Measurements from ENCODE around the gene NOP56.
"Not testable (repeated sequence)": the region's sequence is repeated elsewhere in the genome, so short reads cannot be mapped to it uniquely, and the experiment has no call there.

Gene NOP56

DNA sequence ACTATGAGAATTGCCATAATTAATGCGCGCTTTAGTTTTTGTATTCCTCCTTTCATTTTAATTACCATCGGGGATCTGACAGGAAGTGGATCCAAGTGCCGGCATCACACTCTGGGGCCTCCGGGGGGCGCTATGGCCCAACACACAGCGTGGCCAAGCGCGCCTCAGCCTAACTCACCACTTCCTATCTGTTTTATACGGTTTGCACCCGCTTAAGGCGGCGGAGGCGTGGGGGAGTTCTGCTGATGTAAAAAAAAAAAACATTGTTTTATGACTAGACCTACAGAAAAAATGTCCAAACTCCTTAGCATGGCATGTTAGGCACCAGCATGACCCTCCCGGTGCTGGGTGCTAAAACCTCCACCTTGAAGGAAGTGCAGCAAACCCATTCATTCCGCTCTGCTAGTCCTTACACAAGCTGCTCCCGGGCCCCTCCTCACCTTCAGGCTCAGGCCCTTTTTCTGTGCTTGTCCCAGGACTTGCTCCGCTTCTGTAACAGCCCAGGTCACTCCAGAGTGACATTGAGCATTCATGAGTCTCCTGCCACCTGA, 35.7 kb downstream of the NOP56 start:
- DNase-seq: peak; percentile 86 to 88

DNA sequence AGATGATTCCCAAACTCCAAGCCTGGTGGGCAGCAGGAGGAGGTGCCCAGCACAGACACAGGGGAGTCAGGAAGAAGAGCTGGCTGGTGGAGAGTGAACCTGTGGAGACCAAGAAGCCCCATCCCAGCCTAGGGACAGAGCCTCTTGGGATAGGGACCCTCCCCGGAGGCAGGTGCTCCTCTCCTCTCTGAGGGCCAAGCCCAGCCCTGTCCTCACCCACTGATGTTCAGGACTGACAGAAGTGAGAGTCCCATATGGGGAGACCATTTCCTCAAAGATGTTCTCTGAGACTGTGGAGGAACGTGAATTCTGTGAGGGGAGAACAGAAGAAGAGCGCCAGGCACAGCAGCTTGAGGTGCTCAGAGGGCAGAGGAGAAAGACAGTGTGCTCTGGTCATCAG, 37.8 kb downstream of the NOP56 start:
- DNase-seq: no peak

DNA sequence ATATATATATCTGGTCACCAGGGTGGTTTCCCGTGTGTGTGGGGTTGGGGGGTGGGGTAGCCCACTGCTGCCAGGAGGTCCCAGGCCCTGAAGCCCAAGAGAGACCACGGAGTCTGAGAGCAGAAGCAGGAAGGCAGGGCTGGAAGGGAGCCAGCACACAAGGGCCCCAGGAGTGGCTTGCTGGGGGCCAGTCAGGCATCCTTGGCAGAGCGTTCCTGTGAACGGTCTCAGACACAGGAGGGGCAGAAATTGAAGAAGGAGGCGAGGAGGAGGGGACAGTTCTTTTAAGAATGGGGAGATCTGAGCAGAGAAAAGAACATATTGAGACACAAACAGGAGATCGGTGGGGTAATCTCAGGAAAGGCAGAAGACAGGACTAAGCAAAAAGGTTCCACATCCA, 38.3 kb downstream of the NOP56 start:
- no peak for DNase-seq

DNA sequence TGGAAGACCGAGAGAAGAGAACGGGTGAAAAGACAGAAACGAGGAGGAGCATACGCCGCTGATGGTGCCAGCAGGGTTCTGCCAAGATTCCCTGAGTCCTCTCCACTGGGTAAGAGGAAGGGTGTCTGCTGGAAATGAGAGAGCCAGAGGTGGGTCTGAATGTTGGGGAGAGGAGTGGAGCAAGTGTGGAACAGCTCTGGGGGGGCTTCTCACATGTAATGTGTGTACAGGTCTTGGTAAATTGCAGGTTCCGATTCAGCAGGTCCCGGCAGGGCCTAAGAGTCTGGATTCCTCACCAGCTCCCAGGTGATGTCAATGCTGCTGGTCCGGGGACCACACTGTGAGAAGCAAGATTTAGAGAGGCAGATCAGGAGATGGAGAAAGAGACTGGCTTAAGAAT, 38.7 kb downstream of the NOP56 start:
- no peak for DNase-seq

DNA sequence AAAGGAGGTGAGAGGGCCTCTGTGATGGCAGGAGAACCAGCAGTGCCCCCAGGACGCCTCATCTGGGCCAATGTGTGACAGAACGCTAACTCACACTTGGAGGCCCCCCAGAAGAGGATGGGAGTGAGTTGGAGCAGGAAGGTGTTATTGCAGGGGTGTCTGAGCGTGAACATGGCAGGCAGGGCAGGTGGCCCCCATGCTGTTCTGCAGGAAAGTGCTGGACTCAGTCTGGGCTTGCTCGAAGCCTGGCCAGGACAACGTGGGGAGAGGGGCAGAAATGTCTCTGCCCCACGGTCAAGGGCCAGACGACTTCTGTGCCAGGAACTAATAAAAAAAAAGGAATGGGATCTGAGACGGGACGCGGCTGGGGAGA, 39.2 kb downstream of the NOP56 start:
- no peak for DNase-seq

DNA sequence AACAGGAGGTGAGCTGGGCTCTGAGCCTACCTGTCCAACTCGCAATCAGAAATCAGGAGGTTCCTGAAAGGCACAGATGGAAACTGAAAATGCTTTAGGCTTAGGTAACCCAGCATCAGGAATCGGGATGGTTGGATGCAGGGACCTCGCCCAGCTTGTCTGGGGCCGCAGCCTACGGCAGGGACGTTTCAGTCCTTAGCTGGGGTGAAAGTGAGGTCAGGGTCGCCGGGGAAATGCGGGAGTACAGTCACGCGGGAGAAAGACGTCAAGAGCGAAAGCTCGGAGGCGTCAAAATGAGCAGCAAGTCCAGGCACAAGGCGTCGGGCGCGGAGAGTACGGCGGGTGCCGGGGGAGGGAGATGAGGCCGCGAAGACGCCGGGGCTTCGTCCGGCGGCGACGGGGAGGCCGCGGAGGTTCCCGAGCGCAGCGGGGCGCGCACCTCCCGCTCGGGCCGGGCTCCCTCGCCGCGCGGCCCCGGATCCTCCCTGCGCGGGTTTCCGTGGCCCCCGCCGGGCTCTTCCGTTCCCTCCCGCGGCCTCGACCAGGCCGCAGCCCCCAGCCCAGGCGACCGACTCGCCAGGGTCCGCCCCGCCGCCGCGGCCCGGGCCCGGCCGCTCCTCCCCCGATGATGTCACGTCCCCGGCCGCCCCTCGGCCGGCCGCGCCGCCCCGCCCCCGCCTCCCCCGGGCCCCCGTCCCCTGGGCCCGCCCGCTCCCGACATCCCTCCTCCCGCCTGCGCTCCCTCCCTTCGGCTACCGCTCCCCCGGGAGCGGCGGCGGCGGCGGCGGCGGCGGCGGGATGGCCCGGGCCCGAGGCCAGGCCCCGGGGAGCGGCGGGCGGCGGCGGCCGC, 39.8 kb downstream of the NOP56 start, which contains the start of gene EBF4:
Gene EBF4 (plus strand): TSS at position 745 of the 850 bp plus-strand sequence. CDS start 866 bp downstream, outside the sequence.
- DNase-seq: no peak

DNA sequence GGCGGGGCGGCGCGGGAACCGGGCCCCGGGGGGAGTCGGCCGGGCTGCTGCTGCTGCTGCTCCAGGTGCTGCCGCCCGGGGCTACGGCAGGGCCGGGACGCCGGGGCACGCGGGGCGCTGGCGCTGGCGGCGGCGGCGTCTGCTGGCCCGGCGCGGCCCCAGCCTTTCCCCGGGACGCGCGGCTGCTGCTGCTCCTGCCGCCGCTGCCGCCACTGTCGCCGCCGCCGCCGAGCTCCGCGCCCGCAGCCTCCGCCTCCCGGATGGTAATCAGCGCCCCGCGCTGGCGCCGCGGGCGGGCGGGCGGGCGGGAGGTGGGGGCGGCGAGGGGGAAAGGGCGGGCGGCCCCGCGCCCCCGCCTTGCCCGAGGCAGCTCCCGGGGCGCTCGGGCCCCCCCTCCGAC, 40.5 kb downstream of the NOP56 start:
- no peak for DNase-seq

DNA sequence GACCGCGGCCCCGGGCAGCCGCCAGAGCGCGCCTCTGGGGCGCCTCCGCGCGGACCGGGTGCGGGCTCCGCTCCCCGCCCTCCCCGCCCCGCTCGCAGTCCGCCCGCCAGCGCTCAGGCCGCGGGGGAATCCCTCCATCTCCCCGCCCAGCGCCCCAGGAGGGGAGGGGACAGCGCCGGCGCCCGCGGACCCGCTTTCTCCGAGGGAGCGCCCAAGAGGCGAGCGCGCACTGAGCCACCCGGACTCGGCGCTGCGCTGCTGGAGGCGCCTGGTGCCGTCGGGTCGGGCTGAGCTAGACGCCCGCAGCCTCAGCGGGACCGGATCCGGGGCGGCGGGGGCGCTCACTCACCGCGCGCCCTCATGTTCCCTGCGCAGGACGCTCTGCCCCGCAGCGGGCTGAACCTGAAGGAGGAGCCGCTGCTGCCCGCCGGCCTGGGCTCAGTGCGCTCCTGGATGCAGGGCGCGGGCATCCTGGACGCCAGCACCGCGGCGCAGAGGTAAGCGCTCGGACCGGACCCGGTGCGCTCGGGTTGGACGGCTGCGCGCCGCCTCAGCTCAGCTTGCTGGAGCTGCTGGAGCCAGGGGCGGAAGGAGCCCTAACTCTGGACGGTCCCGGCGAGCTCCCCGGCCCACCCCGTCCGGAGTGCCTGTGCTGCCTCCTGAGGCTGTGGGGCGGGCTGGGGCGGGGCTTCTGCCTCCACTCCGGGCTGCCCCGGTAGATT, 41.0 kb downstream of the NOP56 start:
- DNase-seq: no peak

DNA sequence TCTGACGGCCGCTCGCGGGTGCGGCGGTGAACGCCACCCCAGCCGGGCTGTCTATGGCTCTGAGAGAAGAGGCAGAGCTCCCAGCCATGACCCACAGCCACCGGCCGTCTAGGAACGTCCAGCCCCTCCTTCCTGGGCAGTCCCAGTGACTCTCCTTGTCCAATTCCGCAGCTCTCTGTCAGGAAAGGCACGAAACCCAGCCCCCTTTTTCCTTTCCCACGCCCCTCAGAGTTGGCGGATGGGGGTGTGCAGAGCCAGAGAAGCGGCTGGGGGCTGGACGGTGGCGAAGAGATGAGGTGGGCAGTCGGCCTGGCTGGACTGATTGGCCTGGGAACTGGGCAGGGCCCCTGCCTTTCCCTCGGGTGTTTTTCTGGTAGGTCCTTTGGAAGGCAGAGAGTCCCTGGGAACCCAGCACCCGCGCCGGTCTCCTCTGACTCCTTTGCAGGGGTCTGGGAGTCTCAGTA, 41.6 kb downstream of the NOP56 start:
- DNase-seq: no peak

DNA sequence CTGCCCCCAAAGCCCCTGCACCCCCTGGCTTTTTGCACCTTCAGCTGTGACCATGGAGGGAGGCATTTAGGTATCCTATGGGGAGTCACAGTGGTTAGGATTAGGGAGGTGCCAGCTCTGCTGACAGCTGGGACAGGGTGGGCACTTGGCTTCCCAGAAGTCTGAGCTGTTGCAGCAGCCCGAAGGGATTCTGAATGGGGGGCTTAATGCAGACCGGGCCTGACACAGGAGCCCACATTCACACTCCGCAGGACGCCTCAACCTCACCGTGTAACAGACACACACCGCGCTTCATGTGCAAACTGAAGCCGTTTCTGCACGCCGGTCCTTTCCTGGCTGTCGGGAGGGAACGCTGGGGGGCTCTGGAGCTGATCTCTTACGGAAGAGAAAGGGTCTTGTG, 42.1 kb downstream of the NOP56 start:
- DNase-seq: no peak

DNA sequence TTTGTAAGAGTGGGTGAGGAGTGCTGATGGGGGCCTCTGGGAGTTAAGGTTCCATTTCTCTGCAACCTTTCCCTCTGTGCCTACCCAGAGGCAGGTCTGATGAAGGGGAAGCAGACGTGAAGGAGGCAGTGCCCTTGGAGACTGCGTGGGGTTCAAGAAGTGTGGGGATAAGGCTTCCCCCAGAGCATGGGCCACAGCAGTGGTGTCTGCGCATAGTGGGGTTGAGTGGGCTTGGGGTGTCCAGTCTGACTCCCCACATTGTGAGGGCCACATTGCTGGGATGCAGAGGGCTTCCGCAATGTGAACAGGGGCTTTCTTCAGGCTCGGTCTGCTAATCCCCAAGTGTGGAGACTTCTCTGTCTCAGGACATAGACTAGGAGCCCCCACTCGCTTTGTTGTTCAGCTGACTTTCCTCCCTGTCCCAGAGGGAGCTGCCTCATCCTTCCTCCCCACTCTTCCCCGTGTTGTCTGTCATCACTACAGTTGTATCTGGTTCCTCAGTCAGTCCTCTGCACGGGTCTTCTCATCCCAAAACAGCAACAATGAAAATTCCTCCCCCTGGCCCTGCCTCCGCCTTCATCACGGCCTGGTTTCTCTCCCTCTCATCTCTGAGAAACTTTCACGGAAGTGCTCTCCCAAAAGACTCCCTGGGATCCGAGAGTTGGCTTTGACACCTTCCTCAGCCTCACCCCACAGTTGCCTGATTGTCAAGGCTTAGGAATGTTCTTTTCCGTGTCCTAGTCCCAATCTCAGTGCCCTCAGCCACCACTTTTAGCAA, 43.0 kb downstream of the NOP56 start:
- no peak for DNase-seq

DNA sequence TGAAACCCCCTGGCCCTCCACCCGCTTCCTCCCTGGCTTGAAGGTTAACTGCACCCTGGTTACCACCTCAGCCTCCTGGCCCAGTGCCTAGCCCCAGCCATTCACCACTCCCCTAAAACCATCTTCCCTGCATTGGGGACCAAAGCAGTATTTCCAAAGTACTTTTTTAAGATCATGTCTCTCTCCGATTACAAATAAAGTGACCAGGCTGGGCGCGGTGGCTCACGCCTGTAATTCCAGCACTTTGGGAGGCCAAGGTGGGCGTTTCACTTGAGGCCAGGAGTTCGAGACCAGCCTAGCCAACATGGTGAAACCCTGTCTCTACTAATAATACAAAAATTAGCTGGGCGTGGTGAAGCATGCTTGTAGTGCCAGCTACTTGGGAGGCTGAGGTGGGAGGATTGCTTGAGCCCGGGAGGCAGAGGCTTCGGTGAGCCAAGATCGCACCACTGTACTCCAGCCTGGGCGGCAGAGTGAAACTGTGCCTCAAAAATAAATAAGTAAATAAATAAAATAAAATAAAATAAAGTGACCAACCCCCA, 43.6 kb downstream of the NOP56 start:
- not testable (repeated sequence) for DNase-seq

DNA sequence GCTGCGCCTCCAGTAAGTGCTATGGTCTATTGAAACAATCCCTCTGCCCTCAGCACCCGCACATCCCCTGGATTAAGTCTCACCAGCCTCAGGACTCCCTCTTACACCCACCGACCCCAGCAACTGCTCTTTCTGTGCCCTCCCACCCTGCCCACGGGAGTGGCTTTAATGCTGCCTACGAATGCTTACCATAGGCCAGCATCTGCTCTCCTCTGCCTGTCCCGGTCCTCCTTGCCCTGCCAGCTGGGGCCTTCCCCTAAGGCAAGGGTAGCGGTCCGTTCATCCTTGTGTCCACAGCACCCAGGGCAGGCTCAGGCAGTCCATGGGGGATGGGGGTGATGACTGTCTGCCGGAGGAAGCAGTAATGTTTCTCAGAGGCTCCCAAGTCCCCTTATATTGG, 44.2 kb downstream of the NOP56 start:
- DNase-seq: no peak

DNA sequence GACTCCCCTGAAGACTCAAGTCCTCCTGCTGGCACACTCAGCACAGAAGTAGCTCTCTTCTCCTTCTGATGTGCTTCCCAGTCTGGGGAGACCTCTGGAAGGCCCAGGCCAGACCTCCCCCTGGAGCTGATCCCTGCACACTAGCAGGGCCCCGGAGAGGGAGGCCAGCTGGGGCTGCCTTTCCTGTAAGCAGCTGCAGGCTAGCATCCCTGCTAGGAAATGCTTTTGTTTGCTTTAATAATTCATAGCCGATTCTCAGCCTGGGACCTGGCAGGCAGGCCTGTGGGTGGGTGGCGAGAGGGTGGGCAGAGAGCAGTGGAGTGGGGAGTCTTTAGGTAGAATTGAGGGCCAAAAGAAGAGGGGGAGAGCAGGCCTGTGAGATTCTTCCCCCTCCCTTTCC, 45.3 kb downstream of the NOP56 start:
- no peak for DNase-seq

DNA sequence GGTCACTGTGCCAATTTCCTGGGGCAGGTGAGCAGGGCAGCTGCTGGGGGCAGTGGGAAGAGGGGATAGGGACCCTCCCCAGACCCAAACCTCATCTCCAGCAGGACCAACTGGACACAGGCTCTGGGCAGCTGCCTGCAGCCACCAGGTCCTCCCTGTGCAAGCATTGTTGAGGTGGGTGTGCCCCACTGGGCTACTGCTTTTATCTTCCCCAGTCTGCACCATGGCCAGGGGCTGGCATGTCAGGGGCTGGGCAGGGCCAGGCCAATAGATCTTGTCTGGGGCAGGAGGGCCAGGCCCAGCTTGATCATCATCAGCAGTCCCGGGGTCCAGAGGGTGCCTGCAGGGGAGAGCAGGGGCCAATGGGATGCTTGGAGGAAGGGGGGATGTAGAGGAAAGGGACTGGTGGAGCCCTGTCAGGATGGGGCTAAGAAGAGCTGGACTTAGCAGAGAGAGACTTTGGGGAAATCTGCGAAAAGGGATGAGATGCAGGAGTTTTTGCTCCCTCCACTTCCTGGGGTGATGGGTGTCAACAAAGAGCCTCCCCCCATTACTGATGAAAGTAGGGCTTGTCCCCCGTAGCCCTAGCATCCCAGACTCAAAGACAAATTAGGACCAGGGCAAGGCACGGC, 45.9 kb downstream of the NOP56 start:
- no peak for DNase-seq

DNA sequence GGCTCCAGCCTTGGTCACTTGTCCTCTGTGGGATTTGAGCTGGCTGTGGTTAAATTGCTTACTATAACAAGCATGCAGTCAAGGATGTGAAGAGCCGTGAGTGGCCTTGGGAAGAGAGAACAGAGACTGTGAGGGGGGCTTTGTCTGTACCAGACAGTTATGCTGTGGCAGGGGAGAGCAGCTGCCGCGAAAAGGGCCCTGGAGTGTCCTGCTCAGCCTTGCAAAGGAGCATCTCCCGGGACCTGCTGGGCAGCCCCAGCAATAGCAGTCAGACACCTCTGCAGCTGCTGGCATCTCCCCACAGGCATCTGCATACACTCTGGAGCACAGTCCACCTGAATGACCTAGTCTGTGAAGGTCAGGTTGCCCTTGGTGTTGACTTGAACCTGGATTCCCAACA, 46.5 kb downstream of the NOP56 start:
- DNase-seq: no peak

DNA sequence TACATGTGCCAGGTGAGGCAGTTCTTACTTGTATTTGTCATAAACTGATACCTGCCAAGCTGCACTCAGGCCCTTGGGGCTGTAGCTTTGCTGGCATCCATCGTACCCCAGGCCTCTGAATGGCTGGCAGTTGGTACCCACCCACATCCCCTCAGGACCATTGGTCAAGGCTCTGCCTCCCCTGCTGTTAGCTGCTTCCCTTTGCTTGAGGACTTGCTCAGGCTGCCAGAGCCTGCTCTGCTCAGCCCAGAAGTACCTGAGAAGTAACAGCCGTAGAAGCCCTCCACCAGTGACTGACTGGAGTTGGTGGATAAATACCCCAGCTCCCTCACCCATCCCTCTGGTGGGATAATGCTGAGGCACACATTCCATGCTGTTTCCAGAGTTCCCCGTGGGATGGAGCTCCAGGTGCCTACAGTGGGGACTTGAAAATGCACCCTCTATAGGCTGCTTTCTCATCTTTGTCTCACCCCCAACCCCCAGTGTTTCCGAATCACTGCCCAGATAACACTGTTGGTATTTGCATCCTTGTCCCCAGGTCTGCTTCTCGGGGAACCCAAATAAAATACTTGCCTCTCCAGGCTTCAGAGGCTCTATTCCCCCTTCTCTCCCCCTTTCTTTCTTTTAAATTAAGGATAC, 47.5 kb downstream of the NOP56 start:
- DNase-seq: no peak

DNA sequence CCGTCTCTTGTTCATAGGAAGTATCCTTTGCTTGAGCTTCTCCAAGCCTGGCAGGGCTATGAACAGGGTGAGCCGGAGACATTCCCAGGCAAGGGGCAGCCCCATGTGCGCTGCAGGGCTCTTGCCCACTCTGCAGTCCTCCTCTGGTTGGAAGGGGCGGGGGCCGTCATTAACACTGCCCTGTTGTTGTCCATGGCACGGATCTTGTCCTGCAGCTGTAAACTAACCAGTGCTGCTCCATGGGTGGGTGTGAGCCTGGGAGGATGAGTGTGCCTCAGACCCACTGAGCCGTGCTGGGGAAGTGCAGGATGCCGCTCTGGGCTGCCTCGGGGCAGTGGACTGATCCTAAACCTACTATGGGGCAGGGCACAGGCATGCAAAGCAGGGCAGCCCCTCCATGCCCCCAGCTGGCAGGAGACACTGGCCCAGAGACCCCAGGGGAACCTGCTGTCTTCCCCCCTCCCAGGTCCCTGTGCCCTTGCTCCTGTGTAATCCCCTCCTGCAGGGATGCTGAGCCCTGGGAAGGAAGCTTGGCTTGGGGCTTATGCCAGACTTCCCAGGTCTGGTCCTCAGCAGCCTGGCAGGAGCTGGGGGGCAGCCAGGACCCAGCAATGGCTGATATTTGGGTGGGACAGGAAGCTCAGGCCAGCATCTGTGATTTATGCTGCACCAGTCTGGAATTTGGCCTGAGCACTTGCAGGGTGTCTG, 48.6 kb downstream of the NOP56 start:
- DNase-seq: no peak

DNA sequence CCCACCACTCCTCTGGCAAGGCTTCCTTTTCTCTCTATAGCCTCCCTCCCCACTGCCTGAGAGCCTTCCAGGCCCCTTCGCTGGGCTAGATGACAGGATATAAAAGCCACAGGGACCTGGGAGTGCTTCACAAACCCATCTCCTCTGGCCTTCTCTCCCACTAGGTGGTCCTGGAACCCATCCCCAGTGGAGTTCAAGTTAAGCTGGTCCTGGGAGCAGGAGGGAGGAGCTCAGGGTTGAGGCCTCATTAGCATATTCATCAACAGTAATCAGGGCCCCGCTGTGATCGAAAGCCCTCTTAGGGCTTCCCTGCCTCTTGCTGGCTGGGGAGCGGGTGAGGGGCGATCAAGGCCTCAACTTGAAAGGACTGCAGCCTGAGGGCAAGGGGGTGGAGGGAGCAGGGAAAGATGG, 49.2 kb downstream of the NOP56 start:
- DNase-seq: no peak

DNA sequence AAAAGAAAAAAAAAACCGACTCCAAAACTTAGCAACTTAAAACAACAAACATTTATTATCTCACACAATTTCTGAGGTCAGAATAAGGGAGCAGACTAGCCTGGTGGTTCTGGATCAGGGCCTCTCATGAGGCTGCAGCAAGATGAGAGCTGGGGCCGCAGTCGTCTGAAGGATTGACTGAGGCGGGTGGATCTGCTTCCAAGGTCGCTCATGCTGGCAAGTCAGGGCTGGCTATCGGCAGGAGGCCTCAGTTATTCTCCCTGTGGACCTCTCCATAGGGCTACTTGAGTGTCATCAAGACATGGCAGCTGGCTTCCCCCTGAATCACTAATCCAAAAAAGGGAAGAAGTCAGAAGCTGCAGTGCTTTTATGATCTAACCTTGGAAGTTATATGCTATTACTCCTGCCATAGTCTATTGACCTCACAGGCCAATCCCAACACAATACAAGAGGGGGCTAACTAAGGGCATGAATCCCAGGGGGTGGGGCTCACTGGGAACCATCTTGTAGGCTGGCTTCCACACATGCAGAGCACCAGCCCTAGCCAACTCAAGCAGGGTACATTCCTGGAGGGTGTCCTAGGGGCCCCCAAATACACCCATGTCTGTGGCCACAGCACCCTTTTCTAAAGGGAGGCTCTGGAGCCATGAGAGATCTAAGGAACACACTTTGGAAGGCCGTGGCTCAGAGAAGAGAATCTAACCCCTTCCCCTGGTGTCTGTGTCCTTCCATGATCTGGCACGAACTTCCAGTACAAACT, 51.5 kb downstream of the NOP56 start:
- no peak for DNase-seq
